Gastrocnemius medialis (tissue), 4 donors: Measurements from ENCODE around the gene RPS6KA2.

Experiments
- CTCF ChIP-seq, 5 experiments: fragments of 450-650 bp in 3 of 5; fragments of 200-600 bp in 2 of 5; sonication (generic) in 2 of 5; IDR thresholded peaks in 4 of 5; conservative IDR thresholded peaks in 1 of 5; 1 replicate in 4 of 5; 2 replicates in 1 of 5; pipeline ENCODE4 v1.5.1; 2016 to 2019; ENCODE audit warnings: antibody characterized with exemption in 5 of 5, mild to moderate bottlenecking in 3 of 5, moderate library complexity in 3 of 5
- POLR2A ChIP-seq, 2 donors: fragments of 450-650 bp; IDR thresholded peaks; one replicate each; pipeline ENCODE4 v1.6.1; 2017; ENCODE audit warnings: antibody characterized with exemption in 2 of 2, mild to moderate bottlenecking in 2 of 2, moderate library complexity in 2 of 2

GRCh38 chr6:166582258-166582657, 44.8 kb downstream of the RPS6KA2 start:
- TF ChIP-seq POLR2A (IDR thresholded peaks at IDR 0.05) (no peak), CTCF (IDR thresholded peaks at IDR 0.05 in 4 of 5, conservative IDR thresholded peaks at IDR 0.05 in 1 of 5) (no peak)
